HepG2 (cell line): Measurements from ENCODE around the gene SNAI3. TPM values are rescaled to one million over a fixed set of nuclear protein-coding genes. Genes with fewer than 3 reads are reported as not detected.

Experiments used
- ARNTL ChIP-seq: sonication (generic); formaldehyde crosslinking; IDR thresholded peaks from 2 replicates; pipeline ENCODE4 v1.4.0; 2020; ENCODE audit warnings: mild to moderate bottlenecking, missing genetic modification reagents
- CHD4 ChIP-seq: fragments of 200-600 bp; sonication (generic); IDR thresholded peaks from 2 replicates; pipeline ENCODE4 v1.7.0; 2017; ENCODE audit warnings: mild to moderate bottlenecking, low read length, borderline replicate concordance
- MAFK ChIP-seq, 2 experiments: IDR thresholded peaks in 1 of 2; conservative IDR thresholded peaks in 1 of 2; 2 replicates each; pipeline ENCODE4 v1.6.1; 2011; ENCODE audit warnings: improper control_type of control experiment in 2 of 2, low read length in 2 of 2
- POLR2G ChIP-seq: fragments of 200-400 bp; formaldehyde crosslinking; IDR thresholded peaks from 2 replicates; pipeline ENCODE4 v1.6.1; 2018; ENCODE audit warnings: mild to moderate bottlenecking, low read depth, low read length, moderate library complexity
- SALL1 ChIP-seq: sonication (generic); formaldehyde crosslinking; IDR thresholded peaks from 2 replicates; pipeline ENCODE4 v1.8.0; 2022; ENCODE audit warnings: mild to moderate bottlenecking, missing genetic modification reagents
- ZBTB8A ChIP-seq: sonication (generic); formaldehyde crosslinking; IDR thresholded peaks from 2 replicates; pipeline ENCODE4 v1.4.0; 2020; ENCODE audit warnings: mild to moderate bottlenecking, low read depth, missing genetic modification reagents, borderline replicate concordance
- ZFP62 ChIP-seq: sonication (generic); formaldehyde crosslinking; IDR thresholded peaks from 2 replicates; pipeline ENCODE4 v1.4.0; 2020; ENCODE audit warnings: missing genetic modification reagents
- ZNF20 ChIP-seq: sonication (generic); formaldehyde crosslinking; IDR thresholded peaks from 2 replicates; pipeline ENCODE4 v1.4.0; 2020; ENCODE audit warnings: mild to moderate bottlenecking, moderate library complexity, missing genetic modification reagents
- ZNF850 ChIP-seq: sonication (generic); formaldehyde crosslinking; conservative IDR thresholded peaks from 2 replicates; pipeline ENCODE4 v1.9.0; 2021; ENCODE audit warnings: mild to moderate bottlenecking, missing genetic modification reagents
- polyA plus RNA-seq, 8 experiments: library from polyadenylated mRNA; depleted of rRNA in 3 of 8; stranded (reverse) in 7 of 8; unstranded in 1 of 8; fragments of >200 nt; fragmentation: Illumina TruSeq in 4 of 8; extraction: Trizol in 4 of 8; gene quantifications; 2 replicates each; pipeline versions ENCODE4 v1.2.1 to v1.2.3, GENCODE V29; 2011 to 2016; ENCODE audit warnings: low read depth in 4 of 8, missing spikeins in 1 of 8, mixed read lengths in 1 of 8; ENCODE audit not compliant: insufficient read depth in 1 of 8
- total RNA-seq, 5 experiments: library from RNA; depleted of rRNA; stranded (reverse); fragments of >200 nt; fragmentation: Illumina TruSeq; extraction: Trizol; gene quantifications; 2 replicates each; pipeline ENCODE4 v1.2.3, GENCODE V29; 2016; ENCODE audit warnings: low read depth in 1 of 5
- TF ChIP-seq, protein P1 (sequence below): sonication (generic); formaldehyde crosslinking; IDR thresholded peaks from 2 replicates; pipeline ENCODE4 v1.4.0; 2020; ENCODE audit warnings: low read depth, mild to moderate bottlenecking, missing genetic modification reagents
- TF ChIP-seq, protein P2 (sequence below): sonication (generic); formaldehyde crosslinking; IDR thresholded peaks from 2 replicates; pipeline ENCODE4 v1.5.1; 2020; ENCODE audit warnings: mild to moderate bottlenecking, moderate library complexity, missing genetic modification reagents
- TF ChIP-seq, protein P3 (sequence below): sonication (generic); formaldehyde crosslinking; conservative IDR thresholded peaks from 2 replicates; pipeline ENCODE4 v1.5.0; 2020; ENCODE audit warnings: missing genetic modification reagents
- TF ChIP-seq, protein P4 (sequence below): sonication (generic); formaldehyde crosslinking; IDR thresholded peaks from 2 replicates; pipeline ENCODE4 v1.5.0; 2020; ENCODE audit warnings: mild to moderate bottlenecking, missing genetic modification reagents
- TF ChIP-seq, protein P5 (sequence below): sonication (generic); formaldehyde crosslinking; IDR thresholded peaks from 2 replicates; pipeline ENCODE4 v1.5.0; 2020; ENCODE audit warnings: missing genetic modification reagents

SNAI3 gene
- total and polyA plus RNA-seq, 2 of the 13 experiments (the other 11 are each of a cell fraction or from before 2014, with no cell fraction given): 0.09 to 0.18 TPM

DNA sequence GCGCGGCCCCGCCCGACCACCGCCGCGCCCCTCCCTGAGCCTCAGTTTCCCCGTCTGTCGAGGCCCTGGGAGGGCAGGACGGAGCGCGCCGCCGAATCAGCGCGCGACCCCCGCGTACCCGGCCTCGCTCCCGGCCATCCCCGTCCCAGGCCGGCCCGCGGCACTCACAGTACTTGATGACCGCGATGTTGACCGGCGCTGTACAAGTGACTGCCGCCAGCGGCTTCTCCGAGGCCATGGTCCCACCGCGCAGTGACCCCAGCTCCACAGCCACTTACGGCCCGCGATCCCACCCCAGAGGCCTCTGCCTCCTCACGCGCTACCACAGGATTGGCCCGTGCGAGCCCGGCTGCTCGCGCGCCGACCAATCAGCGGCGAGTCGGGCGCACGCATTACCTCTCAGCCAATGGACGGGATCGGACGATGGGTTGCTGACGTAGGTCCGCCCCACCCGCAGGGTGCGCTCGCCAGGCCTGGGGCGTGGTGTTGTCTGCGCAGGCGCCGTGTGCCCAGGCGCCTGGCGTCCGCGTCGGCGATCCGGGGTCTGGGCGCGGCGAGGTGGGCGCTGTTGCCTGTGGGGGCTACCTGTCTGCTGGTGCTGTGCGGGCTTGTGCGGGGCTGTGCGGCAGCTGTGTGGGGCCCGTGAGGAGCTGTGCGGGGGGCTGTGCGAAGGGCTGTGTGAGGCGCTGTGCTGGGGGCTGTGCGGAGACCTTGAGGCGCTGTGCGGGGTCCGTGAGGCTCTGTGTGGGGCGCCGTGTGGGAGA is 23.3 kb downstream of the SNAI3 start, which contains the start of gene MVD (continued):
- TF ChIP-seq, protein P1, sequence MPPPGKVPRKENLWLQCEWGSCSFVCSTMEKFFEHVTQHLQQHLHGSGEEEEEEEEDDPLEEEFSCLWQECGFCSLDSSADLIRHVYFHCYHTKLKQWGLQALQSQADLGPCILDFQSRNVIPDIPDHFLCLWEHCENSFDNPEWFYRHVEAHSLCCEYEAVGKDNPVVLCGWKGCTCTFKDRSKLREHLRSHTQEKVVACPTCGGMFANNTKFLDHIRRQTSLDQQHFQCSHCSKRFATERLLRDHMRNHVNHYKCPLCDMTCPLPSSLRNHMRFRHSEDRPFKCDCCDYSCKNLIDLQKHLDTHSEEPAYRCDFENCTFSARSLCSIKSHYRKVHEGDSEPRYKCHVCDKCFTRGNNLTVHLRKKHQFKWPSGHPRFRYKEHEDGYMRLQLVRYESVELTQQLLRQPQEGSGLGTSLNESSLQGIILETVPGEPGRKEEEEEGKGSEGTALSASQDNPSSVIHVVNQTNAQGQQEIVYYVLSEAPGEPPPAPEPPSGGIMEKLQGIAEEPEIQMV: peak; percentile 98
- TF ChIP-seq, protein P2, sequence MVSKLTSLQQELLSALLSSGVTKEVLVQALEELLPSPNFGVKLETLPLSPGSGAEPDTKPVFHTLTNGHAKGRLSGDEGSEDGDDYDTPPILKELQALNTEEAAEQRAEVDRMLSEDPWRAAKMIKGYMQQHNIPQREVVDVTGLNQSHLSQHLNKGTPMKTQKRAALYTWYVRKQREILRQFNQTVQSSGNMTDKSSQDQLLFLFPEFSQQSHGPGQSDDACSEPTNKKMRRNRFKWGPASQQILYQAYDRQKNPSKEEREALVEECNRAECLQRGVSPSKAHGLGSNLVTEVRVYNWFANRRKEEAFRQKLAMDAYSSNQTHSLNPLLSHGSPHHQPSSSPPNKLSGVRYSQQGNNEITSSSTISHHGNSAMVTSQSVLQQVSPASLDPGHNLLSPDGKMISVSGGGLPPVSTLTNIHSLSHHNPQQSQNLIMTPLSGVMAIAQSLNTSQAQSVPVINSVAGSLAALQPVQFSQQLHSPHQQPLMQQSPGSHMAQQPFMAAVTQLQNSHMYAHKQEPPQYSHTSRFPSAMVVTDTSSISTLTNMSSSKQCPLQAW (CRISPR knock-in tag): peak; percentile 83
- TF ChIP-seq POLR2G (peak; percentile 94), ARNTL (CRISPR knock-in tag) (peak; percentile 96), ZBTB8A (CRISPR knock-in tag) (peak; percentile 86; the same call in 1 of the 2 replicates), ZNF850 (CRISPR knock-in tag) (peak; percentile 84; the same call in 1 of the 2 replicates), ZNF20 (no peak), SALL1 (peak; percentile 72; the same call in 1 of the 2 replicates), ZFP62 (CRISPR knock-in tag) (no peak), MAFK (conservative IDR thresholded peaks at IDR 0.05 in 1 of 2, IDR thresholded peaks at IDR 0.05 in 1 of 2; ENCODE audit: low read length in 2 of 2) (no peak), CHD4 (no peak)
- TF ChIP-seq, protein P3, sequence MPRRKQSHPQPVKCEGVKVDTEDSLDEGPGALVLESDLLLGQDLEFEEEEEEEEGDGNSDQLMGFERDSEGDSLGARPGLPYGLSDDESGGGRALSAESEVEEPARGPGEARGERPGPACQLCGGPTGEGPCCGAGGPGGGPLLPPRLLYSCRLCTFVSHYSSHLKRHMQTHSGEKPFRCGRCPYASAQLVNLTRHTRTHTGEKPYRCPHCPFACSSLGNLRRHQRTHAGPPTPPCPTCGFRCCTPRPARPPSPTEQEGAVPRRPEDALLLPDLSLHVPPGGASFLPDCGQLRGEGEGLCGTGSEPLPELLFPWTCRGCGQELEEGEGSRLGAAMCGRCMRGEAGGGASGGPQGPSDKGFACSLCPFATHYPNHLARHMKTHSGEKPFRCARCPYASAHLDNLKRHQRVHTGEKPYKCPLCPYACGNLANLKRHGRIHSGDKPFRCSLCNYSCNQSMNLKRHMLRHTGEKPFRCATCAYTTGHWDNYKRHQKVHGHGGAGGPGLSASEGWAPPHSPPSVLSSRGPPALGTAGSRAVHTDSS: no peak
- TF ChIP-seq, protein P4, sequence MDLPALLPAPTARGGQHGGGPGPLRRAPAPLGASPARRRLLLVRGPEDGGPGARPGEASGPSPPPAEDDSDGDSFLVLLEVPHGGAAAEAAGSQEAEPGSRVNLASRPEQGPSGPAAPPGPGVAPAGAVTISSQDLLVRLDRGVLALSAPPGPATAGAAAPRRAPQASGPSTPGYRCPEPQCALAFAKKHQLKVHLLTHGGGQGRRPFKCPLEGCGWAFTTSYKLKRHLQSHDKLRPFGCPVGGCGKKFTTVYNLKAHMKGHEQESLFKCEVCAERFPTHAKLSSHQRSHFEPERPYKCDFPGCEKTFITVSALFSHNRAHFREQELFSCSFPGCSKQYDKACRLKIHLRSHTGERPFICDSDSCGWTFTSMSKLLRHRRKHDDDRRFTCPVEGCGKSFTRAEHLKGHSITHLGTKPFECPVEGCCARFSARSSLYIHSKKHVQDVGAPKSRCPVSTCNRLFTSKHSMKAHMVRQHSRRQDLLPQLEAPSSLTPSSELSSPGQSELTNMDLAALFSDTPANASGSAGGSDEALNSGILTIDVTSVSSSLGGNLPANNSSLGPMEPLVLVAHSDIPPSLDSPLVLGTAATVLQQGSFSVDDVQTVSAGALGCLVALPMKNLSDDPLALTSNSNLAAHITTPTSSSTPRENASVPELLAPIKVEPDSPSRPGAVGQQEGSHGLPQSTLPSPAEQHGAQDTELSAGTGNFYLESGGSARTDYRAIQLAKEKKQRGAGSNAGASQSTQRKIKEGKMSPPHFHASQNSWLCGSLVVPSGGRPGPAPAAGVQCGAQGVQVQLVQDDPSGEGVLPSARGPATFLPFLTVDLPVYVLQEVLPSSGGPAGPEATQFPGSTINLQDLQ (CRISPR knock-in tag): no peak
- TF ChIP-seq, protein P5, sequence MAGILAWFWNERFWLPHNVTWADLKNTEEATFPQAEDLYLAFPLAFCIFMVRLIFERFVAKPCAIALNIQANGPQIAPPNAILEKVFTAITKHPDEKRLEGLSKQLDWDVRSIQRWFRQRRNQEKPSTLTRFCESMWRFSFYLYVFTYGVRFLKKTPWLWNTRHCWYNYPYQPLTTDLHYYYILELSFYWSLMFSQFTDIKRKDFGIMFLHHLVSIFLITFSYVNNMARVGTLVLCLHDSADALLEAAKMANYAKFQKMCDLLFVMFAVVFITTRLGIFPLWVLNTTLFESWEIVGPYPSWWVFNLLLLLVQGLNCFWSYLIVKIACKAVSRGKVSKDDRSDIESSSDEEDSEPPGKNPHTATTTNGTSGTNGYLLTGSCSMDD (CRISPR knock-in tag): no peak
